Measurements from ENCODE around the gene BBIP1. TPM values are rescaled to one million over a fixed set of nuclear protein-coding genes. Genes with fewer than 3 reads are reported as not detected.

BBIP1 gene
- total and polyA plus RNA-seq, 2 donors from 2014 or later, result 34.8 to 36.1 TPM

DNA sequence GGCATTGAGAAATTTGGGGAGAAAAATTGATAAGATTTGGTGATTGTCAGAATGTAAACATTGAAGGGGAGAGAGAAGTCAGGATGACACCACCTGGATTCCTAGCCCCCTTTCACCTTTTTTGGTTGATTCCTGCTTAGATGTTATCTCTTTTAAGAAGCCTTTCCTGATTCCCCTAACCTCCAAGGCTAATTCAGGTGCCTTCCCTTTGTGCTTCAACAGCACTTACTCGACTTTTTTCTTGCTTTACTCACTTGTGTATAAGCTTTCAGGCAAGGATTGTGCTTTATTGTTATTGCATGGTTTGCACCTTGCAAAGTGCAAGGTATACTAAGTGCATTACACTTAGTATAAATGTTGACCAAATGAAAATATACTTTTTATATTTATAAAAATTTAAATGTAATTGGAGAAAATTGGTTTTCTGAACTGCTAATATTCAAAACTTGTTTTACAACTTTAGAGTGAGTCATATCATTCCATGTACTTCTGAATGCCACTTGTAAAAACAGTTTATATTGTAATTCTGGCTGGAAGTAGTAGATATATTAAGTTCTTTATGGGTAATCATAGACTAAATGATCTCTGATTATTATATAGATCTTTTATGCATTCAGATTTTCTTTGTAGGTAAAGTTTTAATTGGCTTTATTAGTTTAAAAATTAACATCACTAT, 13.7 kb upstream of the BBIP1 start:
- Histone ChIP-seq H3K9ac (ENCODE audit: low read length in 3 of 3) (no peak overlapping the region), H3K27ac (ENCODE audit: low read depth in 2 of 2, low read length in 2 of 2) (no peak overlapping the region), H3K36me3 (ENCODE audit: control insufficient read depth in 2 of 3, insufficient read depth in 3 of 3, low read length in 3 of 3) (no peaks in the 10 kb centered on the region), H3K4me3 (ENCODE audit: low read length in 3 of 3) (no peak overlapping the region), H3K4me1 (ENCODE audit: control insufficient read depth in 2 of 3, insufficient read depth in 2 of 3, low read depth in 1 of 3, low read length in 3 of 3) (peaks cover 0 to 5% (median 0%) of the 10 kb centered on the region in 3 donors), H3K27me3 (ENCODE audit: control insufficient read depth, insufficient read depth, low read length) (no peaks in the 10 kb centered on the region), H3K9me3 (ENCODE audit: control insufficient read depth in 2 of 3, insufficient read depth in 1 of 3, low read length in 3 of 3) (no peaks in the 10 kb centered on the region)
- FAIRE-seq (peak; percentile 80), DNase-seq (no peak)
- intact Hi-C loops (cut with DNase I), result no loop called here
- TF ChIP-seq, protein P1, sequence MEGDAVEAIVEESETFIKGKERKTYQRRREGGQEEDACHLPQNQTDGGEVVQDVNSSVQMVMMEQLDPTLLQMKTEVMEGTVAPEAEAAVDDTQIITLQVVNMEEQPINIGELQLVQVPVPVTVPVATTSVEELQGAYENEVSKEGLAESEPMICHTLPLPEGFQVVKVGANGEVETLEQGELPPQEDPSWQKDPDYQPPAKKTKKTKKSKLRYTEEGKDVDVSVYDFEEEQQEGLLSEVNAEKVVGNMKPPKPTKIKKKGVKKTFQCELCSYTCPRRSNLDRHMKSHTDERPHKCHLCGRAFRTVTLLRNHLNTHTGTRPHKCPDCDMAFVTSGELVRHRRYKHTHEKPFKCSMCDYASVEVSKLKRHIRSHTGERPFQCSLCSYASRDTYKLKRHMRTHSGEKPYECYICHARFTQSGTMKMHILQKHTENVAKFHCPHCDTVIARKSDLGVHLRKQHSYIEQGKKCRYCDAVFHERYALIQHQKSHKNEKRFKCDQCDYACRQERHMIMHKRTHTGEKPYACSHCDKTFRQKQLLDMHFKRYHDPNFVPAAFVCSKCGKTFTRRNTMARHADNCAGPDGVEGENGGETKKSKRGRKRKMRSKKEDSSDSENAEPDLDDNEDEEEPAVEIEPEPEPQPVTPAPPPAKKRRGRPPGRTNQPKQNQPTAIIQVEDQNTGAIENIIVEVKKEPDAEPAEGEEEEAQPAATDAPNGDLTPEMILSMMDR (IDR thresholded peaks at IDR 0.05; ENCODE audit: borderline replicate concordance, extremely low read depth, insufficient read depth), result no peak

- Histone ChIP-seq H3K27me3 (ENCODE audit: control insufficient read depth, insufficient read depth, low read length) (no peaks in the 10 kb centered on the region), H3K9me3 (ENCODE audit: control insufficient read depth in 2 of 3, insufficient read depth in 1 of 3, low read length in 3 of 3) (no peaks in the 10 kb centered on the region), H3K4me1 (ENCODE audit: control insufficient read depth in 2 of 3, insufficient read depth in 2 of 3, low read depth in 1 of 3, low read length in 3 of 3) (no peaks in the 10 kb centered on the region), H3K4me3 (ENCODE audit: low read length in 3 of 3) (no peak overlapping the region), H3K36me3 (ENCODE audit: control insufficient read depth in 2 of 3, insufficient read depth in 3 of 3, low read length in 3 of 3) (no peaks in the 10 kb centered on the region), H3K27ac (ENCODE audit: low read depth in 2 of 2, low read length in 2 of 2) (no peak overlapping the region), H3K9ac (ENCODE audit: low read length in 3 of 3) (no peak overlapping the region)
- intact Hi-C loops (cut with DNase I), result no loop called here
- TF ChIP-seq, protein P1 (IDR thresholded peaks at IDR 0.05; ENCODE audit: borderline replicate concordance, extremely low read depth, insufficient read depth), result no peak
- FAIRE-seq, result no peak
- no peak for DNase-seq
These were observed 12.9 kb upstream of the BBIP1 start for GRCh38 chr10:110931769-110932381.

DNA sequence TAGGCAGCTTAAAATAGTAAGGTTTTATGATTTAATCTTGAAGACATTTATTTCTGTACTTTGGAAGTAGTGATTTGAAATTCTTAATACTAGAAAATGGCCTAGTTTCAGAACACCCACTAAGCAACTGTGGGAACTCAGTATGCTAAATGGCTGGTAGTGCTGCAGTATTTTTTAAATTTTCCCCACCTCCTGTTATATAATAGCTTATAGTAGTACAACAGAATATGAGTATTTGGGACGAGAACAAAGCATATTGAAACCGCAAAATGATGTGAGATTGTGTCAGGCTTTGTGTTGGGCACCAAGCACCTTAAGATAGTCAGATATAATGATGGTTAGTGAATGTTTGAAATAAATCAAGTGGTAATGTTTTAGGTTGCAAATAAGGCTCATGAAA, 8.5 kb upstream of the BBIP1 start:
- no peak overlapping the region for H3K9ac ChIP-seq (ENCODE audit: low read length in 3 of 3)
- H3K27me3 ChIP-seq (ENCODE audit: control insufficient read depth, insufficient read depth, low read length), result no peaks in the 10 kb centered on the region
- no peak overlapping the region for H3K27ac ChIP-seq (ENCODE audit: low read depth in 2 of 2, low read length in 2 of 2)
- H3K9me3 ChIP-seq (ENCODE audit: control insufficient read depth in 2 of 3, insufficient read depth in 1 of 3, low read length in 3 of 3), result no peaks in the 10 kb centered on the region
- no peaks in the 10 kb centered on the region for H3K36me3 ChIP-seq (ENCODE audit: control insufficient read depth in 2 of 3, insufficient read depth in 3 of 3, low read length in 3 of 3)
- H3K4me1 ChIP-seq (ENCODE audit: control insufficient read depth in 2 of 3, insufficient read depth in 2 of 3, low read depth in 1 of 3, low read length in 3 of 3), result peaks cover 0 to 6% (median 4%) of the 10 kb centered on the region in 3 donors
- H3K4me3 ChIP-seq (ENCODE audit: low read length in 3 of 3), result no peak overlapping the region
- intact Hi-C loops (cut with DNase I), result no loop called here
- FAIRE-seq (no peak), DNase-seq (no peak)
- TF ChIP-seq, protein P1 (IDR thresholded peaks at IDR 0.05; ENCODE audit: borderline replicate concordance, extremely low read depth, insufficient read depth), result no peak

Data from kidney (tissue), 14 donors.